Adipose tissue (tissue), 3 donors: ENCODE results near the gene LIG1. TPM values are rescaled to one million over a fixed set of nuclear protein-coding genes. Genes with fewer than 3 reads are reported as not detected.
"Not testable (repeated sequence)": the region's sequence is repeated elsewhere in the genome, so short reads cannot be mapped to it uniquely, and the experiment has no call there.

ENCODE experiments used
- H3K27ac ChIP-seq: one replicate; pipeline ENCODE4 v1.5.1; 2013; ENCODE audit warnings: low read depth, low read length
- WGBS, 3 donors: extraction: QIAGEN DNeasy Blood & Tissue Kit; methylation state at CpG; one replicate each; pipeline ENCODE4 v1.1.7; 2013; 5-methylcytosine and 5-hydroxymethylcytosine counted together
- polyA plus RNA-seq, 3 donors: library from polyadenylated mRNA; stranded (reverse); fragments of 200-250 nt; gene quantifications; one replicate each; pipeline ENCODE4 v1.2.3, GENCODE V29; 2013
- donor health status: healthy with polysubstance abuse.
- donor health status: Bipolar disorder and iron deficiency.
- donor health status: healthy.

The LIG1 gene
- polyA plus RNA-seq, 3 donors = 6.3 to 18.5 (median 7.4) TPM

DNA sequence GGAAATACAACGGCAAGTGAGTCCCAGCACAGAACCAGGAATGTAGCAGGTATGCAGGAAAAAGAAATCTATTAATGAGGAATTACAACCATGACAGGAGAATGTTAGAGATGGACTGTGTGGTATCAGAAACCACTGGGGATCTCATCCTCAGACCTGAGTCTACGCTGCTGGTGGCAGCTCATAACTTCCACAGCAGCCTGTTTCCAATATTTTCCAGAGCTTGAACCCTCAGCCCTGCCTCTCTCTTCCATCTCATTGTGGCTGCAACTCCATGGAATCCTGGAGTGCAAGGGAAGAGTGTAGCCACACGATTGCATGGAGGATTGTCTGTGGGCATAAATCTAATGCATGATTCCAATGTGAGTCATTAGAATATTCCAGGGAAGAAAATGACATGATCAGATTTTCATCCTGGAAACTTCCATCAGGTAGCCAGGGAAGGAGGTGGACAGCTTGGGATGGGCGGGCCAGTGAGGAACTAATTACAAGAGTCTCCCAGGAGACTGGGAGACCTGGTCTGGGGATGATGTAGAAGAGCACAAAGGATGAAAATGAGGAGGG, 74.5 kb downstream of the LIG1 start:
- H3K27ac ChIP-seq = no peak overlapping the region
- 79 to 84% (median 84%) methylated on average over 4 of the region's 4 CpGs for WGBS, 3 donors

GRCh38 chr19:48094855-48095203, 75.3 kb downstream of the LIG1 start:
- 77 to 92% (median 91%) methylated on average over 2 of the region's 2 CpGs for WGBS, 3 donors
- no peak overlapping the region for H3K27ac ChIP-seq

DNA sequence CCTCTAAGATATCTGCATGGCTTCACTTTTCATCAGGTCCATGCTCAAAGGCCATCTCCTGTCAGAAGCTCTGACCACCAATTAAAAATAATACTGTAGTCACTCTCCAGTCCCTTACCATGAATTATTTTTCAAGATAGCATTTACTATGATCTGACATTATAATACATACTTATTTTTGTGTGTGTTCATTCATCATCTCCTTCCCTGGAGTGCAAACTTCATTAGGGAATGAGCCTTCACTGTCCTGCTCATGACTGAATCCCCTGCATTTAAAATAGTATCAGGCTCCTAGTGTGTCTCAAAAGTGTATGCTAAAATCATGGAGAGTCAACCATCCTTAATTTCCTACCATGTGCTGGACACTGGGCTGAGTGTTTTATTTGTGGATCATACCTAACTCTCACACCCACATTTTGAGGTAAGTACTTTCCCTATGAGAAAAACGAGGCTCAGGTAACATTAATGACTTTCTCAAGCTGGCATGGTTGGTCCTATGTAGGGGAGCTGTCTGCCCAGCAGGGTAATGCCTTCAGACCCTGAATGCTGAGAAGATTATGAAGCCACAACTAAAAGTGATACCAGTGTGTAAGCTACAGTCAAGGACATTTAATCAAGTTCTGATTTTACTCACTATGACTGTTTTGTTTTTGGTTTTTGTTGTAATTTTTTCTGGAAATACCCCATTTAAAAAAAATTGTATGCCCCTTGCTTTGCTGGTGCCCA, 75.9 kb downstream of the LIG1 start:
- WGBS, 3 donors = 22 to 32% (median 30%) methylated on average over 1 of the region's 1 CpG
- H3K27ac ChIP-seq = no peak overlapping the region

DNA sequence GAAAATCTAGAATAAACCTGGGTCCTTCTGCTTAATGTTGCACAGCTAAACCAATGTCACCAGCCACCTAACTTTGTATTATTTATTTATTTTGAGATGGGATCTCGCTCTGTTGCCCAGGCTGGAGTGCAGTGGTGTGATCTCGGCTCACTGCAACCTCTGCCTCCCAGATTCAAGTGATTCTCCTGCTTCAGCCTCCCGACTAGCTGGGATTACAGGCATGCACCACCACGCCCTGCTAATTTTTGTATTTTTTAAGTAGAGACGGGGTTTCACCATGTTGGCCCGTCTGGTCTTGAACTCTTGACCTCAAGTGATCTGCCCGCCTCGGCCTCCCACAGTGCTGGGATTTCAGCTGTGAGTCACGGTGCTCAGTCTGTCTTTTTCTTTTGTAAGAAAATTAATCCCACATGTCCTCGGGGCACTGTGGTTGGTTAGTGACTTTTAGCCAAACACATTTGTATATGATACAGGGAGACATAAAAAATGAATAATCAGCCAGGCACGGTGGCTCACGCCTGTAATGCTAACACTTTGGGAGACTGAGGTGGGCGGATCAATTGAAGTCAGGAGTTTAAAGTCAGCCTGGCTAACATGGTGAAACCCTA, 78.9 kb downstream of the LIG1 start:
- 74 to 81% (median 79%) methylated on average over 13 of the region's 13 CpGs for WGBS, 3 donors
- H3K27ac ChIP-seq = not testable (repeated sequence)

- WGBS, 3 donors = 26 to 75% (median 61%) methylated on average over 5 of the region's 5 CpGs
- no peak overlapping the region for H3K27ac ChIP-seq
Observed at GRCh38 chr19:48090281-48090802, 79.8 kb downstream of the LIG1 start.

DNA sequence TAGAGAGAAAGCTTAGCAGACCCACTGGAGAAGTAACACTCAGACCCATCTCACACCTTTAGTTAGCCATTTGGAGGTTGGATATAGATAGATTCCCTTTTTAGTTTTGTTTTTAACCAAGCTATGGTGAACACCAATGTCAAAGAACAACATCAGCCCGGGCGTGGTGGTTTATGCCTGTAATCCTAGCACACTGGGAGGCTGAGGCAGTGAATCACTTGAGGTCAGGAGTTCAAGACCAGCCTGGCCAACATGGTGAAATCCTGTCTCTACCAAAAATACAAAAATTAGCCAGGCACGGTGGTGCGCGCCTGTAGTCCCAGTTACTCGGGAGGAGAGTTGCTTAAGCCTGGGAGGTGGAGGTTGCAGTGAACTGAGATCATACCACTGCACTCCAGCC, 81.2 kb downstream of the LIG1 start:
- WGBS, 3 donors = 91 to 97% (median 95%) methylated on average over 6 of the region's 6 CpGs
- not testable (repeated sequence) for H3K27ac ChIP-seq

DNA sequence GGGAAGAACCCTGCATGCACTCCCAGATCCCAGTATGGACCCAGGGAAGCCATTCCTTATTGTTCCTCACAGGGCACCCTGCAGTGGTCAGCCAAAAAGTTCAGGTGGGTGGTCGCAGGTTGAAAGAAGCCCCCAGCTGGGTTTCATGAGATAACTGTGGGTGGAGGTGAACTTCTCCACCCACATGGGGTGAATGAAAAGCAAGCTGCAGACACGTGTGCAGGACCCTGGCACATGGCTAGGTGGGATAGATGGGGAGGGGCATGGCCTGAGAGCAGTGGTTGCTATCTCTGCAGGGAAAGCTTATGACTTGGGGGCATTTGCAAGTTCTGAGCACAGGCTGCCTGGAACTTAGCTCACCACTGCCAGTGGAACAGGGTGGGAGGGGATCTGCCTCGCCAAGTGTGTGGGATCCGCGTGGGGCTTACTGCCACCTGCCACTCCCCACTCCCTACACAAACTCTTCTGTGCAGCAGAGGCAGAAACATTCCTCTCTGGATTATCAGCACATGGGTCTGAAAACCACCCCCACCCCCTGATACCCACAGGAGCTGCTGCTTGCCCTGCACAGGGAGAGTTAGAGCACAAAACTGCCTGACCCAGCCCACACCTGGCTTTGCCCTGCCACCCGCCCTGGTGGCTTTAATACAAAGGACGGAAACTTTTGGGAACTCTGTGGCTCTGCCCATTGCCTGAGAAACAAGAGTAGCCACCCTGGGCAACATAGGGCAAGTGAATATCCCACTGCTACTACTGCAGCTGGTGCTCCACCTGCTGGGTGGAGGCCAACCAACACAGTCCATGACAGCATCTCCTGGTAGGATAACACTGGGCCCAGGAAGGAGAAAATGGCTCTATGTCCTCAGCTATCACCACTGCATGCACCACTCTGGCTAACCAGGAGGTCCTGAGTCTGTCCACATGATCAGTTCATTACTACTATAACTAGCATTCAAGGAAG, 84.0 kb downstream of the LIG1 start:
- H3K27ac ChIP-seq = no peak overlapping the region
- WGBS, 3 donors = 79 to 92% (median 92%) methylated on average over 7 of the region's 7 CpGs

DNA sequence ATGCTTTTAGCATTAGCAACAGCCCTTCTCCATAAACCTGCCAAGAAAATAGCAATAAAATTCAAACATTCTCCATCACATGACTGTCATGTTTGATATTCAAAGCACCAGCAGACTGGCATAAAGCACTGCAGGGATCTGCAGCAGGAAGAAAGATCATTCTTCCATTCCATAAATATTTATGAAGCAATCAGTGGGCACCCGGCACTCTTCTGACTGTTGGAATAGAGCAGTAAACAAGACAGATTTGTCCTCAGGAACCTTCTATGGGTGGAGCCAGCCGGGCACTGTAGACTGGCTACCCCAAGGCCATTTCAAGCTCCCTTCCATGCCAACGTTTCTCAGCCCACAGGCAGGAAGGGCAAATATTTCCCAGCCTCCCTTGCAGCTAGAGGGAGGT, 85.1 kb downstream of the LIG1 start:
- 35 to 66% (median 60%) methylated on average over 3 of the region's 3 CpGs for WGBS, 3 donors

DNA sequence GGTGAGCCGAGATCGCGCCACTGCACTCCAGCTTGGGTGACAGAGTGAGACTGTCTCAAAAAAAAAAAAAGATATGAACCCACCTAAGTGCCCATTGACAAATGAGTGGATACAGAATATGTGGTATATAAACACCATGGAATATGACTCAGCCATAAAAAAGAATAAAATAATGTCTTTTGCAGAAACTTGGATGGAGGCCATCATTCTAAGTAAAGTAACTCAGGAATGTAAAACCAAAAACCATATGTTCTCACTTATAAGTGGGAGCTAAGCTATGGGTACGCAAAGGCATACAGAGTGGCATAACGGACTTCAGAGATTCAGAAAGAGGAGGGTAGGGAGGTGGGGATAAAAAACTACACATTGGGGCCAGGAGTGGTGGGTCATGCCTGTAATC, 89.0 kb downstream of the LIG1 start:
- H3K27ac ChIP-seq = no peak overlapping the region
- 90 to 94% (median 93%) methylated on average over 5 of the region's 5 CpGs for WGBS, 3 donors

More for the DNA sequence above, 85.1 kb downstream of the LIG1 start:
- H3K27ac ChIP-seq = no peak overlapping the region

- not testable (repeated sequence) for H3K27ac ChIP-seq
- 87 to 97% (median 96%) methylated on average over 3 of the region's 3 CpGs for WGBS, 3 donors
Observed at GRCh38 chr19:48070177-48070769, 99.9 kb downstream of the LIG1 start.

GRCh38 chr19:48069435-48069834, 100.7 kb downstream of the LIG1 start:
- WGBS, 3 donors = 81 to 87% (median 83%) methylated on average over 2 of the region's 2 CpGs
- no peak overlapping the region for H3K27ac ChIP-seq

Other genes starting within 250 kb of the LIG1 start
- not detected for gene BSPH1, start 178.2 kb downstream of the LIG1 start, polyA plus RNA-seq
- not detected for gene ELSPBP1, start 175.7 kb downstream of the LIG1 start, polyA plus RNA-seq
- not detected for gene CABP5, start 126.3 kb downstream of the LIG1 start, polyA plus RNA-seq
- 1 to 10 TPM; 2.5 to 6.9 (median 3.3) TPM for gene PLA2G4C, start 59.5 kb downstream of the LIG1 start, polyA plus RNA-seq
- gene ZSWIM9, start 336 bp upstream of the LIG1 start, polyA plus RNA-seq = 1 to 10 TPM; 3.0 to 7.8 (median 4.2) TPM
- 10 to 100 TPM; 15.4 to 41.2 (median 31.8) TPM for gene CARD8, start 85.6 kb upstream of the LIG1 start, polyA plus RNA-seq
- gene ZNF114, start 99.7 kb upstream of the LIG1 start, polyA plus RNA-seq = 1 to 10 TPM in 1 of 3 donors, under 1 TPM in 1, not detected in 1; 0.07 to 1.9 TPM
- gene EMP3, start 155.2 kb upstream of the LIG1 start, polyA plus RNA-seq = 100 to 1,000 TPM in 1 of 3 donors, 10 to 100 TPM in 1, 1 to 10 TPM in 1; 8.6 to 115 (median 89.1) TPM
- gene TMEM143, start 193.6 kb upstream of the LIG1 start, polyA plus RNA-seq = 10 to 100 TPM in 1 of 3 donors, 1 to 10 TPM in 2; 3.8 to 12.8 (median 7.4) TPM
- under 1 TPM in 1 of 3 donors, not detected in 2; 0.94 TPM for gene SYNGR4, start 194.0 kb upstream of the LIG1 start, polyA plus RNA-seq
- 10 to 100 TPM; 86.8 to 98.2 (median 95.7) TPM for gene KDELR1, start 221.2 kb upstream of the LIG1 start, polyA plus RNA-seq
- under 1 TPM; 0.07 to 0.34 (median 0.15) TPM for gene GRIN2D, start 223.3 kb upstream of the LIG1 start, polyA plus RNA-seq